ENCODE data around the gene NEU1. TPM values are rescaled to one million over a fixed set of nuclear protein-coding genes. Genes with fewer than 3 reads are reported as not detected.
"Not testable (repeated sequence)": the region's sequence is repeated elsewhere in the genome, so short reads cannot be mapped to it uniquely, and the experiment has no call there.

Gene NEU1
- total and polyA plus RNA-seq, 2 donors (not counting 1 experiment from before 2014, with no cell fraction given): 25.3 to 35.1 TPM

DNA sequence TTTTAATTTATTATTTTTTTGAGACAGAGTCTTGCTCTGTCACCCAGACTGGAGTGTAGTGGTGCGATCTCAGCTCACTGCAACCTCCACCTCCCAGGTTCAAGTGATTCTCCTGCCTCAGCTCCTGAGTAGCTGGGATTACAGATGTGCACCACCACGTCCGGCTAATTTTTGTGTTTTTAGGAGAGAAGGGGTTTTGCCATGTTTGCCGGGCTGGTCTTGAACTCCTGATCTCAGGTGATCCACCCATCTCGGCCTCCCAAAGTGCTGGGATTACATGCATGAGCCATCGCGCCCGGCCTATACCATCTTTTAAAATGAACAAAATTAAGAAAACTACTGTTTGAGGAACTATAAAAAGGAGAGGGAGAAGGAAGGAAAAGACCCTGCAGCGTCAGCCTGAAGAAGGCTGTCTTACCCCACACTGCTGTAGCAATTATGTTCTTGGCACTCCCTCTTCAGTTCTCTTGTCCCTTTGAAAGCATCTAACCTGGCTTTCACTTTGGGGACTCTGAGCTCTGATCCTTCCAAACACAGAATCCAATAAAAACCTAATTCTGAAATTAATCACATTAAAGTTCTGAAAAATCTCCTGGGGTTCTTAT lies 38.9 kb downstream of the NEU1 start:
- ChIA-PET POLR2A (interaction anchor here (0.7 kb wide), 1 partner anchor 276 kb away, joined by 3 read pairs; the partner anchor contains the start of gene NFKBIL1), CTCF (interaction anchor here (1.4 kb wide), 1 partner anchor 94 kb away, joined by 4 read pairs; no protein-coding TSS in a partner anchor)
- DNase-seq; intact Hi-C loops (cut with micrococcal nuclease); H3K36me3 ChIP-seq (replicated peaks in 1 of 2; ENCODE audit: control extremely low read depth in 1 of 2, control insufficient read depth in 1 of 2, extremely low read depth in 1 of 2, insufficient read depth in 2 of 2, low read length in 1 of 2); H3K27ac Mint-ChIP-seq; H3K79me2 ChIP-seq (ENCODE audit: control insufficient read depth, insufficient read depth, low read length); H3K4me3 Mint-ChIP-seq; H3K27ac ChIP-seq (ENCODE audit: low read length in 2 of 2); H3K9me3 ChIP-seq (ENCODE audit: control extremely low read depth in 1 of 3, control insufficient read depth in 2 of 3, insufficient read depth in 1 of 3, low read length in 2 of 3); H3K27me3 Mint-ChIP-seq; ATAC-seq (ENCODE audit: low read depth); H3K9me3 Mint-ChIP-seq (ENCODE audit: insufficient read depth); H2AFZ ChIP-seq (ENCODE audit: insufficient read depth, low read depth, low read length, poor library complexity, severe bottlenecking); H3K4me3 ChIP-seq (ENCODE audit: control extremely low read depth in 1 of 5, extremely low read depth in 1 of 5, insufficient read depth in 1 of 5, low read depth in 2 of 5, low read length in 4 of 5); H3K9ac ChIP-seq (ENCODE audit: low read length); H3K27me3 ChIP-seq (replicated peaks in 1 of 4; ENCODE audit: control extremely low read depth in 1 of 4, control insufficient read depth in 3 of 4, insufficient read depth in 4 of 4, low read length in 3 of 4); H4K20me1 ChIP-seq (ENCODE audit: control insufficient read depth, insufficient read depth, low read length, poor library complexity, severe bottlenecking); H3K4me2 ChIP-seq (replicated peaks; ENCODE audit: low read depth, low read length, poor library complexity, severe bottlenecking): not testable (repeated sequence)
- H3K4me1 Mint-ChIP-seq: peaks cover 31% of the 10 kb centered on the region
- peaks cover 22 to 35% of the 10 kb centered on the region in 2 donors for H3K4me1 ChIP-seq (ENCODE audit: control insufficient read depth in 2 of 2, insufficient read depth in 2 of 2, low read length in 2 of 2)
- 45% methylated on average over 4 of the region's 9 CpGs for WGBS (ENCODE audit: insufficient coverage)

DNA sequence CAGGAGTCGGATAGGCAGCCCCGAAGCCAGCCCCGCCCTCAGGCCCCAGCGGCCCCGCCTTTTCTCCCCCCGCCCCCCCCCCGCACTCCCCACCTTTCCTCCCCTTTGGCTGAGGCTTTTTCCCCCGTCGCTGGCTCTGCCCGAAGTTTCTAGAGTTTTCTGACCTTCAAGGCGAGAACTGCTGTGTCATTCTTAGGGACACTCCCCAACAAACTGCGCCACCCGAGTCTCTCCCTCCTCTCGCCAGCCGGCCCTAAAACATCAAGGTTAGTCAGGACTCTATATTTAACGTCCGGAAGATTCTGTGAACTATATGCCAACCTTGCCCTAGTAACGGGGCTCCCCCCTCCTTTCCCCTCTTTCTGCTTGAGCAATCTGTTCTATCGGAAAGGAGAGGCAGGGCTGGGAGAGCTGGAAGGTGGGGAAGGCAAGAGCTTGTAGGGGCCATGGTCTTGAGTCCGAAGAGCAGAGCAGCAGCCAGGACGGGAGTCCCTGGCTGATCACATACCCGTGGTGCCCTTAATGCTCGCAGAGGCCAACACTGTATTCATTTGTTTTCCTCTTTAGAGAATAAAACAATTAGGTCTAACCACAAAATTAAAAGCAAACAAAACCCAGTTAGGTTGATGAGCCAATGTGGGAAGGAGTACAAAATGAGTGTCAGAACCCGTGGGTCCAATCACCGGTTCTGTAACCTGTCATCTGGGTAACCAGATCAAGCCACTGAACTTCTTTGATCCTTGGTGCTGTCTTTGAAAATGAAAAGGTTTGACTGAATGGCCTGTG lies 40.4 kb downstream of the NEU1 start:
- Mint-ChIP-seq H3K4me1 (peaks cover 35% of the 10 kb centered on the region), H3K9me3 (ENCODE audit: insufficient read depth) (no peaks in the 10 kb centered on the region), H3K4me3 (peak overlapping the region; percentile 89), H3K27me3 (no peaks in the 10 kb centered on the region), H3K27ac (peak overlapping the region; percentile 98)
- CTCF ChIA-PET: interaction anchor here (0.7 kb wide), 1 partner anchor 8 kb away, joined by 3 read pairs; no protein-coding TSS in a partner anchor
- H3K4me1 ChIP-seq (ENCODE audit: control insufficient read depth in 2 of 2, insufficient read depth in 2 of 2, low read length in 2 of 2): peaks cover 30 to 46% of the 10 kb centered on the region in 2 donors
- no peaks in the 10 kb centered on the region for H3K79me2 ChIP-seq (ENCODE audit: control insufficient read depth, insufficient read depth, low read length)
- no peaks in the 10 kb centered on the region for H3K9me3 ChIP-seq (ENCODE audit: control extremely low read depth in 1 of 3, control insufficient read depth in 2 of 3, insufficient read depth in 1 of 3, low read length in 2 of 3)
- H3K36me3 ChIP-seq (replicated peaks in 1 of 2; ENCODE audit: control extremely low read depth in 1 of 2, control insufficient read depth in 1 of 2, extremely low read depth in 1 of 2, insufficient read depth in 2 of 2, low read length in 1 of 2): no peaks in the 10 kb centered on the region
- H2AFZ ChIP-seq (ENCODE audit: insufficient read depth, low read depth, low read length, poor library complexity, severe bottlenecking): peak overlapping the region; percentile 84
- H3K9ac ChIP-seq (ENCODE audit: low read length): peak overlapping the region; percentile 75
- no peaks in the 10 kb centered on the region for H4K20me1 ChIP-seq (ENCODE audit: control insufficient read depth, insufficient read depth, low read length, poor library complexity, severe bottlenecking)
- intact Hi-C loops (cut with micrococcal nuclease): no loop called here
- TF ChIP-seq EZH2 (IDR thresholded peaks at IDR 0.05; ENCODE audit: borderline replicate concordance, insufficient read depth, low read depth, low read length, poor library complexity, severe bottlenecking) (no peak), CTCF (IDR thresholded peaks at IDR 0.05) (no peak)
- 3% methylated on average over 15 of the region's 25 CpGs for WGBS (ENCODE audit: insufficient coverage)
- no peaks in the 10 kb centered on the region for H3K27me3 ChIP-seq (replicated peaks in 1 of 4; ENCODE audit: control extremely low read depth in 1 of 4, control insufficient read depth in 3 of 4, insufficient read depth in 4 of 4, low read length in 3 of 4)
- peak overlapping the region; percentile 83 for H3K4me2 ChIP-seq (replicated peaks; ENCODE audit: low read depth, low read length, poor library complexity, severe bottlenecking)
- H3K4me3 ChIP-seq (ENCODE audit: control extremely low read depth in 1 of 5, extremely low read depth in 1 of 5, insufficient read depth in 1 of 5, low read depth in 2 of 5, low read length in 4 of 5): peak overlapping the region in 4 of 5 experiments; percentile 59 to 79 (median 72)
- POLR2A ChIA-PET: interaction anchor here (0.6 to 1.2 kb wide), 6 partner anchors 15 to 170 kb away, joined by 3 to 8 read pairs (median 5); partner anchors contain the start of genes BAG6, LSM2 and VARS1
- peak; percentile 46 for ATAC-seq (ENCODE audit: low read depth)
- H3K27ac ChIP-seq (ENCODE audit: low read length in 2 of 2): peak overlapping the region; percentile 77 to 78
- peak; percentile 74 for DNase-seq
